ENCODE data around the gene UEVLD.

UEVLD gene

GRCh38 chr11:18564149-18564548, 24.4 kb downstream of the UEVLD start:
- H4K20me1 ChIP-seq (ENCODE audit: insufficient read depth, low read length), result no peaks in the 10 kb centered on the region
- no peaks in the 10 kb centered on the region for H3K9me3 ChIP-seq (ENCODE audit: low read length)
- no peaks in the 10 kb centered on the region for H3K79me2 ChIP-seq (ENCODE audit: insufficient read depth, low read length)
- TF ChIP-seq CTCF (IDR thresholded peaks at IDR 0.05; ENCODE audit: low read length) (no peak), EZH2 (IDR thresholded peaks at IDR 0.05; ENCODE audit: borderline replicate concordance, low read length) (no peak)
- no peaks in the 10 kb centered on the region for H3K27me3 ChIP-seq (ENCODE audit: insufficient read depth, low read length)
- H3K4me3 ChIP-seq (ENCODE audit: low read depth, low read length, poor library complexity, severe bottlenecking), result no peak overlapping the region
- no peak overlapping the region for H3K9ac ChIP-seq (ENCODE audit: low read length)
- H3K9me2 ChIP-seq (ENCODE audit: low read depth, low read length), result no peaks in the 10 kb centered on the region
- H3K4me1 ChIP-seq (ENCODE audit: insufficient read depth, low read length, severe bottlenecking), result no peaks in the 10 kb centered on the region
- no peak overlapping the region for H2AFZ ChIP-seq (ENCODE audit: low read length)
- H3K4me2 ChIP-seq (ENCODE audit: low read length), result no peak overlapping the region
- H3K36me3 ChIP-seq (ENCODE audit: insufficient read depth, low read length), result no peaks in the 10 kb centered on the region
- no peaks in the 10 kb centered on the region for H3F3A ChIP-seq (ENCODE audit: insufficient read depth, low read length)
- no peak overlapping the region for H3K27ac ChIP-seq (ENCODE audit: low read depth, low read length, poor library complexity, severe bottlenecking)

- no peak overlapping the region for H3K9ac ChIP-seq (ENCODE audit: low read length)
- no peak overlapping the region for H2AFZ ChIP-seq (ENCODE audit: low read length)
- no peak overlapping the region for H3K4me2 ChIP-seq (ENCODE audit: low read length)
- no peaks in the 10 kb centered on the region for H3K9me2 ChIP-seq (ENCODE audit: low read depth, low read length)
- H3F3A ChIP-seq (ENCODE audit: insufficient read depth, low read length), result no peaks in the 10 kb centered on the region
- no peaks in the 10 kb centered on the region for H4K20me1 ChIP-seq (ENCODE audit: insufficient read depth, low read length)
- H3K4me3 ChIP-seq (ENCODE audit: low read depth, low read length, poor library complexity, severe bottlenecking), result no peak overlapping the region
- no peaks in the 10 kb centered on the region for H3K9me3 ChIP-seq (ENCODE audit: low read length)
- H3K27me3 ChIP-seq (ENCODE audit: insufficient read depth, low read length), result no peaks in the 10 kb centered on the region
- H3K4me1 ChIP-seq (ENCODE audit: insufficient read depth, low read length, severe bottlenecking), result no peaks in the 10 kb centered on the region
- no peak for TF ChIP-seq CTCF (IDR thresholded peaks at IDR 0.05; ENCODE audit: low read length)
- TF ChIP-seq EZH2 (IDR thresholded peaks at IDR 0.05; ENCODE audit: borderline replicate concordance, low read length), result no peak
- H3K27ac ChIP-seq (ENCODE audit: low read depth, low read length, poor library complexity, severe bottlenecking), result no peak overlapping the region
- H3K79me2 ChIP-seq (ENCODE audit: insufficient read depth, low read length), result no peaks in the 10 kb centered on the region
- no peaks in the 10 kb centered on the region for H3K36me3 ChIP-seq (ENCODE audit: insufficient read depth, low read length)
Observed at GRCh38 chr11:18563090-18563730, 25.3 kb downstream of the UEVLD start.

GRCh38 chr11:18548001-18548400, 40.5 kb downstream of the UEVLD start:
- Histone ChIP-seq H3K27me3 (ENCODE audit: insufficient read depth, low read length) (no peaks in the 10 kb centered on the region), H3F3A (ENCODE audit: insufficient read depth, low read length) (no peaks in the 10 kb centered on the region), H4K20me1 (ENCODE audit: insufficient read depth, low read length) (no peaks in the 10 kb centered on the region), H3K4me2 (ENCODE audit: low read length) (no peak overlapping the region), H3K4me3 (ENCODE audit: low read depth, low read length, poor library complexity, severe bottlenecking) (no peak overlapping the region), H3K9me2 (ENCODE audit: low read depth, low read length) (no peaks in the 10 kb centered on the region), H3K36me3 (ENCODE audit: insufficient read depth, low read length) (no peaks in the 10 kb centered on the region), H3K27ac (ENCODE audit: low read depth, low read length, poor library complexity, severe bottlenecking) (no peak overlapping the region), H3K4me1 (ENCODE audit: insufficient read depth, low read length, severe bottlenecking) (no peaks in the 10 kb centered on the region), H3K79me2 (ENCODE audit: insufficient read depth, low read length) (no peaks in the 10 kb centered on the region), H3K9me3 (ENCODE audit: low read length) (no peaks in the 10 kb centered on the region), H2AFZ (ENCODE audit: low read length) (no peak overlapping the region), H3K9ac (ENCODE audit: low read length) (no peak overlapping the region)
- TF ChIP-seq CTCF (IDR thresholded peaks at IDR 0.05; ENCODE audit: low read length) (no peak), EZH2 (IDR thresholded peaks at IDR 0.05; ENCODE audit: borderline replicate concordance, low read length) (no peak)
